ENCODE data around the gene AASDH. TPM values are rescaled to one million over a fixed set of nuclear protein-coding genes. Genes with fewer than 3 reads are reported as not detected.

AASDH gene
- total RNA-seq, 2 experiments from 2014 or later = 8.5 to 9.9 TPM

DNA sequence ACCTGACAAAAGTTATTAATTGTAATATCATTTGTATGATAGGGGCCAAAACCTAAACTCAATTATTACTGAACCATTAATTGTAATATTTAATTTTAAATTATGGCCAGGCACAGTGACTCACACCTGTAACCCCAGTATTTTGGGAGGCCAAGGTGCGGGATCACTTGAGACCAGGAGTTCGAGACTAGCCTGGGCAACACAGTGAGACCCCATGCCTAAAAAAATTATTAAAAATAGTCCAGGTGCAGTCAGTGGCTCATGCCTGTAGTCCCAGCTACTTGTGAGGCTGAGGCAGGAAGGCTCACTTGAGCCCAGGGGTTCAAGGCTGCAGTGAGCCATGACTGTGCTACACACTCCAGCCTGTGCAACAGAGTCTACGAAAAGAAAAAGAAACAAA is 30.1 kb upstream of the AASDH start:
- DNase-seq (no peak), ATAC-seq (no peak)
- Mint-ChIP-seq H3K9me3 (ENCODE audit: insufficient read depth) (no peaks in the 10 kb centered on the region), H3K4me1 (ENCODE audit: low read depth) (peaks cover 5% of the 10 kb centered on the region), H3K4me3 (no peak overlapping the region), H3K27ac (no peak overlapping the region), H3K27me3 (ENCODE audit: low read depth) (no peaks in the 10 kb centered on the region), H3K36me3 (ENCODE audit: low read depth) (no peaks in the 10 kb centered on the region)
- ChIA-PET CTCF (no interaction called here), POLR2A (interaction anchor here (0.6 kb wide), 1 partner anchor 551 kb away, joined by 4 read pairs; no protein-coding TSS in a partner anchor)

DNA sequence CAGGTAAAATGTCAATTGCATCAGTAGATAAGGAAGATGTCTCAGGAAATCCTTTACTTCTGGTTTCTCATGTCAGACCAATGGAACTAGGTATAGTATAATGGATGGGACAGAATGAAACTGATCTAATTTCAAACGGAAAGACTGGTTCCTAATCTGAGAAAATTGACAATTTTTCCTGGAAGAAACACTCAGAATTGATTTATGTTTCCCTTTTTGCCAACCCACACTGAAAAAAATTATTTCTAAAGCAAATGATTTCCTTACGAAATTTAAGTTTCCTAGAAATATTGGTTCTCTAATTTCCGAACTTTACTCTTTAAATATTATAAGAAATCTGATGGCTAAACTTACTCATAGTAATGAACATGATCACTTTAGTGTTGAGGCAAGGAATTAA is 29.1 kb upstream of the AASDH start:
- no peak overlapping the region for H3K27ac Mint-ChIP-seq
- DNase-seq = no peak
- ChIA-PET CTCF (interaction anchor here (1.2 kb wide), 1 partner anchor 52 kb away, joined by 3 read pairs; no protein-coding TSS in a partner anchor), POLR2A (no interaction called here)
- peaks cover 6% of the 10 kb centered on the region for H3K4me1 Mint-ChIP-seq (ENCODE audit: low read depth)
- no peaks in the 10 kb centered on the region for H3K9me3 Mint-ChIP-seq (ENCODE audit: insufficient read depth)
- no peaks in the 10 kb centered on the region for H3K36me3 Mint-ChIP-seq (ENCODE audit: low read depth)
- no peak for ATAC-seq
- no peaks in the 10 kb centered on the region for H3K27me3 Mint-ChIP-seq (ENCODE audit: low read depth)
- H3K4me3 Mint-ChIP-seq = no peak overlapping the region

DNA sequence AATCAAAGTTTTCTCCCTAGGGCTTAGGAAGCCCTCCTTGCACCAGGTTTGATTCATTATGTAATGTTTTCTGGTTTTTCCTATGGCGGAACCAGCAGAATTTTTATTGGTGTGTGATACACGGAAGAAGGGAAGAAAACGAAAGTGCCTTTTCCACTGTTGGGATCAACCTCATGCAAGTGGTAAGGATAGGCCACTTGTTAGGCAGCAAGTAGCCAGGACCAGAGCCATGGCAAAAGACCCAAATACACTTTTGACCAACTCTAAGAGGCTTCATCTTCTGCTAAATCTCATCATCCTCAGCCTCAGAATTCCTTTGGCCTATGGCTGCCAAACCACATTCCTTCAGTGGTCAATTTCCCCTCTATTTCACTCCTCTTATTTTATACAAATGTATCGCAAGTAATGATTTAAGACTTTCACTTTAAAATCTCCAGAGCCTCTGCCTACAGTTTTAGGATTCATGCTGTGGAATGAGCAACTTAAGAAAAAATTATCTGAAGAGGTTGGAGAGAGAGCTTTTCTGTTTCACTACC is 26.9 kb upstream of the AASDH start:
- CTCF ChIA-PET = no interaction called here
- Mint-ChIP-seq H3K27ac (no peak overlapping the region), H3K9me3 (ENCODE audit: insufficient read depth) (no peaks in the 10 kb centered on the region), H3K4me3 (no peak overlapping the region), H3K4me1 (ENCODE audit: low read depth) (peaks cover 19% of the 10 kb centered on the region), H3K27me3 (ENCODE audit: low read depth) (no peaks in the 10 kb centered on the region), H3K36me3 (ENCODE audit: low read depth) (no peaks in the 10 kb centered on the region)
- DNase-seq = no peak
- POLR2A ChIA-PET = no interaction called here
- no peak for ATAC-seq

DNA sequence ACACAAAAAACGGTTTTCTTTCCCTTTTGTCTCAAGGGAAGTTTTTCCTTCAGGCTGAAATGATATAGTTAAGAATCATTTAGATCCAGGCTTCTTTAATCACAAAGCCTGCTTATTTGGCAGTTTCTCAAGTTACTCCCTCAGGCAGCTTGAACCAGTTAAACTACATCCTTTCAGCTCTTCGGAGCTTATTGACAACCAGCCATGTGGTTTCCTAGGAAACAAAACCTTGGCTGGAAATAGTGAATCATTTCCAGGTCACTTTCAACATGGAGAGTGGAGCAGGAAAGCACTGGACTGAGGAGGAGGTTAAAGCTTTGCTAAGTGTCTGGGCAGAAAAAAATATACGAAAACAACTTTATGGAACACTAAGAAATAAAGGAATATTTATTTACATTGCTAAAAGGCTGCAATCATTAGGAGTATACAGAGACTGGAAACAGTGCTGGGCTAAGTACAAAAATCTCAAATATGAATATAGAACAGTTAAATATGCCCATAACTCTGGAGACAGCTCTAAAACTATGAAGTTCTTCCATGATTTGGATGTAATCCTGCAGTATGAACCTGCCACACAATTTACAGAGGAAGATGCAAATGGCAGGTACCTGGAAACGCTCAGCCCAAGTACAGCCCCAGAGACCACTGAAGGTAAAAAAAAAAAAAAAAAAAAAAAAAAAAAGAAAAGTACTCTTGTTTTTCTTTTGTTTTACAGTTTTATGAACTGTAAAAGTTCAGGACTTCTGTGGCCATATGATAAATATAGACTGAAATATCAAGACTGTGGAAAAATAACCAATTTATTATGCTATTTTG is 23.2 kb upstream of the AASDH start:
- Mint-ChIP-seq H3K36me3 (ENCODE audit: low read depth) (peaks cover 20% of the 10 kb centered on the region), H3K27me3 (ENCODE audit: low read depth) (no peaks in the 10 kb centered on the region), H3K4me3 (no peak overlapping the region), H3K27ac (no peak overlapping the region), H3K9me3 (ENCODE audit: insufficient read depth) (no peaks in the 10 kb centered on the region), H3K4me1 (ENCODE audit: low read depth) (peaks cover 21% of the 10 kb centered on the region)
- ATAC-seq (peak; percentile 39), DNase-seq (no peak)
- ChIA-PET CTCF (interaction anchor here (0.6 to 2.2 kb wide), 2 partner anchors 11 to 15 kb away, joined by 3 to 7 read pairs; no protein-coding TSS in a partner anchor), POLR2A (interaction anchor here (1.6 kb wide), 1 partner anchor 23 kb away, joined by 7 read pairs; the partner anchor contains the start of gene AASDH)

DNA sequence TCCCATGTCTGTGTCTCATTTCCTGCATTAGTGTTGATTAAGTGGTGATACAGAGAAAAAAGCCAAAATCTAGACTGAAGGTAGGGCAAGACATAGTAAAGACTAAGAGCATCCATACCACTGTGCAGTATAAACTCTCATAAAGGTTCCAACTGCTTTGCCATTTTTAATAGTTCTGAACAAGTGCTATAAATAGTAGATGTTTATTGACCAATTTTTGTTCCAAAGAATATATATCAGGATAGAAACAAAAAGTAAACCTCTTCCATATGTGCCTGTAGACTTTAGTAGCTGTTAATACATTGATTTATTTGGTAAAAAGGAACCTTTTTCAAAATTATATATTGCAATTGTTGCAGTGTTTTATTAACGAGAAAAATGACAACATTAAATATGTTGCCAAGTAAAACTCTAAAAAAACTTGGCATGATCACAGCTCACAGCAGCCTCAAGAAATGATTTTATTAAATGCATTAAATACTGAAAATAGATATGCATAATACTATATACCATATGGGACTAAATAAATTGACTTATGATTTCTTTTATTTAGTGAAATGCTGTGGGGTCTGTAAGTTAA is 22.3 kb upstream of the AASDH start:
- DNase-seq = no peak
- Mint-ChIP-seq H3K9me3 (ENCODE audit: insufficient read depth) (no peaks in the 10 kb centered on the region), H3K4me3 (no peak overlapping the region), H3K27me3 (ENCODE audit: low read depth) (no peaks in the 10 kb centered on the region), H3K27ac (no peak overlapping the region), H3K4me1 (ENCODE audit: low read depth) (peaks cover 21% of the 10 kb centered on the region), H3K36me3 (ENCODE audit: low read depth) (peaks cover 20% of the 10 kb centered on the region)
- POLR2A ChIA-PET = interaction anchor here (1.6 kb wide), 1 partner anchor 22 kb away, joined by 7 read pairs; the partner anchor contains the start of gene AASDH
- CTCF ChIA-PET = interaction anchor here (0.6 to 2.2 kb wide), 2 partner anchors 10 to 16 kb away, joined by 3 to 7 read pairs; no protein-coding TSS in a partner anchor
- ATAC-seq = no peak

DNA sequence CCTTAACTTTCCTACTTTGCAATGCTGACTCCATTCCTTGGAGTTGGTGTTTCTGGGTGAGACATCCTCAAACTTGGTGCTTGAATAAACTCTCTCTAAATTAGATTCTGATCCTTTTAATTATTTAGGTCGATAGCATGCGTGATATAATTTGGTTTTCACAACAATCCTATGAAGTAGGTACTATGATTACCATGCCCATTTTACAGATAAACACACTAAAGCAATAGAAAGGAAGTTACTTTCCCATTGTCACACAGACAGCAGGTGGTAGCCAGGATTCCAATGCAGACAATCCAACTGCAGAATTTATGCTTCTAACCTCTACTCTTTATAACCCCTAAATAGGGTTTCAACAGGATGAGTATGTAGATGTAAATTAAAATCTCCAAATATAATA is 21.7 kb upstream of the AASDH start:
- CTCF ChIA-PET = no interaction called here
- ATAC-seq = no peak

DNA sequence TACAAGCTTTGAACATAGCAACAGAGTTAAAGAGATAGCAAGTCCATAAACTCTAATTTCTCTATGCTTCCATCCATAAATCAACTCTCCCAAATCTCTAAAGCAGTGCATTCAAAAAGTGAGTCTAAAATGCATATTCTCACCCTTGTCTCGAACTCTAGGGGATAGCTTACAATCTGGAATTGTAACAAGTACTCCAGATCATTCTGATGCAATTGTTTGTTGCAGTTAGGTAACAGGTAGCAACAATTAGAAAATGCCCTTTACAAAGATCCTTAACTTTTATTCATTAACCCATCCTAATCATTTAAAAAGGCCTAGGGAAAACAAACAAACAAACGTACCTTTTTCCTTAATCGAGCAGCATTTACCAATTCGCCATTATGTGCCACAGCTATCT is 18.9 kb upstream of the AASDH start:
- DNase-seq (no peak), ATAC-seq (no peak)
- H3K27ac Mint-ChIP-seq = no peak overlapping the region
- CTCF ChIA-PET = interaction anchor here (1.2 kb wide), 1 partner anchor 8 kb away, joined by 3 read pairs; no protein-coding TSS in a partner anchor
- H3K9me3 Mint-ChIP-seq (ENCODE audit: insufficient read depth) = no peaks in the 10 kb centered on the region
- H3K4me1 Mint-ChIP-seq (ENCODE audit: low read depth) = peaks cover 15% of the 10 kb centered on the region
- H3K27me3 Mint-ChIP-seq (ENCODE audit: low read depth) = no peaks in the 10 kb centered on the region
- peaks cover 35% of the 10 kb centered on the region for H3K36me3 Mint-ChIP-seq (ENCODE audit: low read depth)
- POLR2A ChIA-PET = interaction anchor here (3.8 kb wide), 1 partner anchor 19 kb away, joined by 17 read pairs; the partner anchor contains the start of gene AASDH
- H3K4me3 Mint-ChIP-seq = no peak overlapping the region

More for the DNA sequence above, 21.7 kb upstream of the AASDH start:
- no peaks in the 10 kb centered on the region for H3K9me3 Mint-ChIP-seq (ENCODE audit: insufficient read depth)
- no peak overlapping the region for H3K27ac Mint-ChIP-seq
- H3K4me3 Mint-ChIP-seq = no peak overlapping the region
- no peak for DNase-seq
- H3K4me1 Mint-ChIP-seq (ENCODE audit: low read depth) = peaks cover 19% of the 10 kb centered on the region
- POLR2A ChIA-PET = interaction anchor here (1.6 kb wide), 1 partner anchor 22 kb away, joined by 7 read pairs; the partner anchor contains the start of gene AASDH
- H3K36me3 Mint-ChIP-seq (ENCODE audit: low read depth) = peaks cover 24% of the 10 kb centered on the region
- H3K27me3 Mint-ChIP-seq (ENCODE audit: low read depth) = no peaks in the 10 kb centered on the region

DNA sequence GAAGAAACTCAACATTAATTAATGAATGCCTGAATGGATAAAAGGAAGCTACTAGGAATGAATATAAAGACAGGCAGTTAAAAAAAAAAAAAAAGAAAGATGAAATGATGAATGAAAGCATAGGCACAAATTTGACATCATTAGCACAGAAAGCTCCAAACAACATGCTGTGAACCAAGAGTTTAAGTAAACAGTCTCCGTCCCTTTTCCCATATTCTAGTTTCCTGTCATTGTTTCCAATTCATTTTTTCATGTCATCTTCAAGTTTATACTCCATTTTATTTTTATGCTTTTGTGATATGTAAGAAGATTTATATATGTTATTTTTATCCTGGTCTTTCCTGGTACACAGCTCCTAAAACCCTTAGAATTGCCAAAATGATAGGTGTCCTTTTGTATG is 17.7 kb upstream of the AASDH start:
- Mint-ChIP-seq H3K4me3 (no peak overlapping the region), H3K36me3 (ENCODE audit: low read depth) (peaks cover 38% of the 10 kb centered on the region), H3K4me1 (ENCODE audit: low read depth) (peaks cover 9% of the 10 kb centered on the region), H3K27ac (no peak overlapping the region), H3K27me3 (ENCODE audit: low read depth) (no peaks in the 10 kb centered on the region), H3K9me3 (ENCODE audit: insufficient read depth) (no peaks in the 10 kb centered on the region)
- POLR2A ChIA-PET = interaction anchor here (0.5 to 3.8 kb wide), 3 partner anchors 18 to 558 kb away, joined by 3 to 17 read pairs (median 4); partner anchors contain the start of gene AASDH
- DNase-seq (no peak), ATAC-seq (no peak)
- CTCF ChIA-PET = interaction anchor here (1.2 to 1.7 kb wide), 5 partner anchors 7 to 30 kb away, joined by 3 to 9 read pairs (median 5); partner anchors contain the start of genes AASDH, PAICS and PPAT

DNA sequence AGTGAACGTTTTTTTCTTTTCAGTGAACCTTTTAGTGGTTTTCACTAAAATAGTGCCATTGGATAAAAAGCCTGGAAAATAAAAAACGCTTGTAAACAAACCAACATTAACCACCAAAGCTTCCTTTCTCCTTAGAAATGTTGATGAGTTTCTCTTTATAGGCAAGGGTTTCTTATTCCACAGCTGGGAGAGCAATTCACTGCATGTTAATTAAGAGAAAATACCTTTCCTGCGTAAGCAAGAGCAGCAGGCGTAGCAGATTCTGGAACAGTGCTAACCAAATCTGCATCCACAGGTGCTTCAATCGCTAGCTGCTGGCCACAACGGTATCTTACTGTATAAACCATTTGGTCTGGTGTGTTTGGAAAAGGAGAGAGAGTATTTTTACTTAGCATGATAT is 13.3 kb upstream of the AASDH start:
- Mint-ChIP-seq H3K27ac (no peak overlapping the region), H3K4me3 (no peak overlapping the region), H3K4me1 (ENCODE audit: low read depth) (no peaks in the 10 kb centered on the region), H3K9me3 (ENCODE audit: insufficient read depth) (no peaks in the 10 kb centered on the region), H3K27me3 (ENCODE audit: low read depth) (no peaks in the 10 kb centered on the region), H3K36me3 (ENCODE audit: low read depth) (peaks cover 28% of the 10 kb centered on the region)
- ChIA-PET CTCF (interaction anchor here (0.8 kb wide), 1 partner anchor 14 kb away, joined by 3 read pairs; the partner anchor contains the start of gene AASDH), POLR2A (interaction anchor here (2.4 kb wide), 1 partner anchor 13 kb away, joined by 10 read pairs; the partner anchor contains the start of gene AASDH)
- DNase-seq (no peak), ATAC-seq (no peak)

DNA sequence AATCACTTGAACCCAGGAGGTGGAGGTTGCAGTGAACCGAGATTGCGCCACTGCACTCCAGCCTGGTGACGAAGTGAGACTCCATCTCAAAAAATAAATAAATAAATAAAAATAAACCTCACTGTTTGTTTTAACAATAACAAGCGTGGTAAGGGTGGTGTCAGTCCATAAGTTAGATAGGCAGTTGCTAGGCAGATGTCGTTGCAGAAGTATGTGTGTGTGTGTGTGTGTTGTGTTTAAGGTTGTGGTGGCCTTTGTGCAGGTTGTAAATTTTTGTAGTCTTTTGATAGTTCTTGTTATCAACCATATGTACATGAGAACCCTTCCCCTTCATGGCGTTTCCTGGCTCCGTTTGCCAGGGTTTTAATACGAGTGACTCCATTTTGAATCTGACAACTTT is 4.0 kb upstream of the AASDH start:
- ChIA-PET CTCF (no interaction called here), POLR2A (no interaction called here)
- Mint-ChIP-seq H3K27ac (no peak overlapping the region), H3K9me3 (ENCODE audit: insufficient read depth) (no peaks in the 10 kb centered on the region), H3K4me3 (no peak overlapping the region), H3K36me3 (ENCODE audit: low read depth) (peaks cover 19% of the 10 kb centered on the region), H3K4me1 (ENCODE audit: low read depth) (peaks cover 28% of the 10 kb centered on the region), H3K27me3 (ENCODE audit: low read depth) (no peaks in the 10 kb centered on the region)
- ATAC-seq (no peak), DNase-seq (no peak)

DNA sequence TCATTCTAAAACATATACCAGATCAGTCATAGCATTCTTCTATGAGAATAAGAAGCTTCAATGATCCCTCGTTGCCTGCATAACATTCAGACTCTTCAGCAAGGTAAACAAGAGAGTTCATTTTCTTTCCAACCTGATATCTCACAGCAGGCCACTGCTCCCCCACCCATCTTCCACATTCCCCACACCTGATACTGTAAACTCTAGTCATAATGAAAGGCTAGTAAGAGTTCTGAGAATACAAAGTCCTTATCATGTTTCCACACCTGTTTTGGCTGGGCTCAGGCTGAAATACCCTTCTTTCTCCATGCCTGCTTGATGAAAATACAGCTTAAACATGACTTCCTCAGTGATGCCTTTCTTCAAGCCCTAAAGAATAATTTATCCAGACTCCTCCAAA is 2.3 kb upstream of the AASDH start:
- Mint-ChIP-seq H3K4me1 (ENCODE audit: low read depth) (peaks cover 36% of the 10 kb centered on the region), H3K36me3 (ENCODE audit: low read depth) (peaks cover 11% of the 10 kb centered on the region), H3K4me3 (no peak overlapping the region), H3K27ac (peak overlapping the region; percentile 53), H3K9me3 (ENCODE audit: insufficient read depth) (no peaks in the 10 kb centered on the region), H3K27me3 (ENCODE audit: low read depth) (no peaks in the 10 kb centered on the region)
- DNase-seq = no peak
- ChIA-PET CTCF (no interaction called here), POLR2A (no interaction called here)
- ATAC-seq = no peak

Data from activated CD8-positive, alpha-beta T cell treated with anti-CD3 and anti-CD28 coated beads, Interleukin-2, amount 10 ng/mL, durations not matched to agents 7 days and 5 days (primary cell).